GM21717 (cell line): Measurements from ENCODE around the gene CAPNS1.
"Not testable (repeated sequence)": the region's sequence is repeated elsewhere in the genome, so short reads cannot be mapped to it uniquely, and the experiment has no call there.

Source experiments
- ATAC-seq: cut with Tn5 transposase; IDR thresholded peaks from one replicate; pipeline ENCODE4 v1.9.1; 2021; ENCODE audit warnings: mild to moderate bottlenecking, moderate library complexity; ENCODE audit not compliant: unreplicated experiment

Gene CAPNS1

GRCh38 chr19:36149673-36150406 lies 10.0 kb downstream of the CAPNS1 start:
- ATAC-seq: no peak

- no peak for ATAC-seq
Observed at GRCh38 chr19:36150586-36150985, 10.7 kb downstream of the CAPNS1 start.

- ATAC-seq: no peak
Observed at GRCh38 chr19:36151144-36152018, 11.5 kb downstream of the CAPNS1 start.

GRCh38 chr19:36152019-36152351 lies 12.1 kb downstream of the CAPNS1 start:
- no peak for ATAC-seq

GRCh38 chr19:36152352-36153091 lies 12.7 kb downstream of the CAPNS1 start, which contains the start of gene COX7A1:
TSS of gene COX7A1 (minus strand) at chr19:36152447. CDS start at chr19:36152407, 40 bp downstream.
- ATAC-seq: no peak

GRCh38 chr19:36153126-36153525 lies 13.3 kb downstream of the CAPNS1 start:
- ATAC-seq: no peak

- ATAC-seq: no peak
Observed at GRCh38 chr19:36160821-36161596, 21.1 kb downstream of the CAPNS1 start.

GRCh38 chr19:36163813-36164212 lies 23.9 kb downstream of the CAPNS1 start:
- no peak for ATAC-seq

GRCh38 chr19:36169084-36169760 lies 29.4 kb downstream of the CAPNS1 start:
- ATAC-seq: no peak

- ATAC-seq: no peak
Observed at GRCh38 chr19:36172852-36173251, 33.0 kb downstream of the CAPNS1 start.

- ATAC-seq: not testable (repeated sequence)
Observed at GRCh38 chr19:36173846-36174245, 34.0 kb downstream of the CAPNS1 start.

GRCh38 chr19:36179077-36179476 lies 39.2 kb downstream of the CAPNS1 start:
- not testable (repeated sequence) for ATAC-seq

- ATAC-seq: no peak
Observed at GRCh38 chr19:36182612-36183244, 42.9 kb downstream of the CAPNS1 start.

- ATAC-seq: no peak
Observed at GRCh38 chr19:36183245-36183628, 43.4 kb downstream of the CAPNS1 start.

GRCh38 chr19:36186722-36187121 lies 46.9 kb downstream of the CAPNS1 start:
- not testable (repeated sequence) for ATAC-seq

- ATAC-seq: no peak
Observed at GRCh38 chr19:36196249-36196648, 56.4 kb downstream of the CAPNS1 start.

- ATAC-seq: no peak
Observed at GRCh38 chr19:36198119-36198518, 58.3 kb downstream of the CAPNS1 start.
